ENCODE measurements around the gene PRDM15.

DNA sequence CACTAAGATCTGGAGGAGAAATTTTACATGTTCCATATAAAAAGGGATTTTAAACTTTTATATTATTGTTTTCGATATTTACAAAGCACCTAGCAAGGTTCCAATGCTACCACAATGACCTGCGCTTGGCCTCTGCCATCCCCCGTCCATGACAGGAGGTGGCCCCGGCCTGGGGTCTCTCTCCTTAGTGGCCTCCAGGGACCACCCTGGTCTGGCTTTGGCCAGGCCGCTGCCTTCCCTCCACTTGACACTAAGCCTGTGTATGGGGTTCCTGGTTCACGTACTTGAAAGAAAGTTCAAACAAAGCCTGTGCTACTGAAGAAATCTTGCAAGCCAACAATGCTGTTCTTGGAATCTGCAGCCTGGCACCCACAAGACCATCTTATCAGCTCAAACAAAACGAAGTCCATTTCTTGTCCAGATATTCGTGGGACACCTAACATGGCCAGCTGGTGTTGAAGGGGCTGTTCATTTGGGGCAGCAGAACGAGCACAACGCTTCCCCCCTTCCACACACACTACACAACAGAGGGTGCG is 12.8 kb downstream of the PRDM15 start:
- TF ChIP-seq, protein P1, sequence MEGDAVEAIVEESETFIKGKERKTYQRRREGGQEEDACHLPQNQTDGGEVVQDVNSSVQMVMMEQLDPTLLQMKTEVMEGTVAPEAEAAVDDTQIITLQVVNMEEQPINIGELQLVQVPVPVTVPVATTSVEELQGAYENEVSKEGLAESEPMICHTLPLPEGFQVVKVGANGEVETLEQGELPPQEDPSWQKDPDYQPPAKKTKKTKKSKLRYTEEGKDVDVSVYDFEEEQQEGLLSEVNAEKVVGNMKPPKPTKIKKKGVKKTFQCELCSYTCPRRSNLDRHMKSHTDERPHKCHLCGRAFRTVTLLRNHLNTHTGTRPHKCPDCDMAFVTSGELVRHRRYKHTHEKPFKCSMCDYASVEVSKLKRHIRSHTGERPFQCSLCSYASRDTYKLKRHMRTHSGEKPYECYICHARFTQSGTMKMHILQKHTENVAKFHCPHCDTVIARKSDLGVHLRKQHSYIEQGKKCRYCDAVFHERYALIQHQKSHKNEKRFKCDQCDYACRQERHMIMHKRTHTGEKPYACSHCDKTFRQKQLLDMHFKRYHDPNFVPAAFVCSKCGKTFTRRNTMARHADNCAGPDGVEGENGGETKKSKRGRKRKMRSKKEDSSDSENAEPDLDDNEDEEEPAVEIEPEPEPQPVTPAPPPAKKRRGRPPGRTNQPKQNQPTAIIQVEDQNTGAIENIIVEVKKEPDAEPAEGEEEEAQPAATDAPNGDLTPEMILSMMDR (IDR thresholded peaks at IDR 0.05), result no peak
- no peak for TF ChIP-seq POLR2A (IDR thresholded peaks at IDR 0.05)

All from thyroid gland (tissue), 4 donors.